CD8-positive, alpha-beta memory T cell (primary cell): Measurements from ENCODE around the gene PCDH10. TPM values are rescaled to one million over a fixed set of nuclear protein-coding genes. Genes with fewer than 3 reads are reported as not detected.
"Not testable (repeated sequence)": the region's sequence is repeated elsewhere in the genome, so short reads cannot be mapped to it uniquely, and the experiment has no call there.

Experiments used
- CTCF ChIA-PET: fragments of 350-600 bp; sonication (Branson Sonifier 250); formaldehyde crosslinking; loops from one replicate; lab custom pipeline; 2021; ENCODE audit warnings: antibody characterized with exemption; lab: Charles Lee
- POLR2A ChIA-PET: fragments of 350-600 bp; sonication (Branson Sonifier 250); formaldehyde crosslinking; loops from one replicate; lab custom pipeline; 2021; ENCODE audit warnings: antibody characterized with exemption; lab: Charles Lee
- DNase-seq, 5 donors: peaks; one replicate each; pipeline versions ENCODE4 v3.0.0 to v3.0.0-alpha.2; 2020 to 2022; ENCODE audit warnings: mixed read lengths in 1 of 5
- H3K27ac ChIP-seq: one replicate; pipeline ENCODE4 v1.7.0; 2013; ENCODE audit warnings: low read depth, mild to moderate bottlenecking, low read length, moderate library complexity
- H3K27me3 ChIP-seq: 2 replicates; pipeline ENCODE4 v1.7.0; 2013; ENCODE audit warnings: low read length, mild to moderate bottlenecking; ENCODE audit not compliant: insufficient read depth, poor library complexity, severe bottlenecking
- H3K36me3 ChIP-seq: 2 replicates; pipeline ENCODE4 v1.7.0; 2013; ENCODE audit warnings: mild to moderate bottlenecking, low read length, moderate library complexity; ENCODE audit not compliant: insufficient read depth
- H3K4me1 ChIP-seq: 2 replicates; pipeline ENCODE4 v1.7.0; 2013; ENCODE audit warnings: mild to moderate bottlenecking, low read length, moderate library complexity; ENCODE audit not compliant: insufficient read depth
- H3K4me3 ChIP-seq: 2 replicates; pipeline ENCODE4 v1.7.0; 2013; ENCODE audit warnings: mild to moderate bottlenecking, low read length
- H3K9me3 ChIP-seq: 2 replicates; pipeline ENCODE4 v1.7.0; 2013; ENCODE audit warnings: mild to moderate bottlenecking, low read length
- H3K27ac Mint-ChIP-seq, 8 donors: one replicate each; pipeline ENCODE4 v1.8.0; 2020 to 2021; ENCODE audit warnings: mixed read lengths in 8 of 8, mild to moderate bottlenecking in 6 of 8, inconsistent platforms in 3 of 8, moderate library complexity in 3 of 8
- H3K27me3 Mint-ChIP-seq, 2 donors: one replicate each; pipeline ENCODE4 v1.8.0; 2020 to 2021; ENCODE audit warnings: mixed read lengths in 2 of 2, mild to moderate bottlenecking in 1 of 2, moderate library complexity in 1 of 2
- H3K36me3 Mint-ChIP-seq, 3 donors: one replicate each; pipeline ENCODE4 v1.8.0; 2020 to 2021; ENCODE audit warnings: mixed read lengths in 3 of 3, inconsistent platforms in 1 of 3, mild to moderate bottlenecking in 1 of 3
- H3K4me1 Mint-ChIP-seq, 3 donors: one replicate each; pipeline ENCODE4 v1.8.0; 2020 to 2021; ENCODE audit warnings: mixed read lengths in 3 of 3, inconsistent platforms in 1 of 3, mild to moderate bottlenecking in 1 of 3
- H3K4me3 Mint-ChIP-seq, 7 donors: one replicate each; pipeline ENCODE4 v1.8.0; 2020 to 2021; ENCODE audit warnings: mixed read lengths in 7 of 7, mild to moderate bottlenecking in 6 of 7, moderate library complexity in 4 of 7, inconsistent platforms in 2 of 7
- H3K9me3 Mint-ChIP-seq, 5 donors: one replicate each; pipeline ENCODE4 v1.8.0; 2020 to 2022; ENCODE audit warnings: mixed read lengths in 5 of 5, mild to moderate bottlenecking in 3 of 5, moderate library complexity in 2 of 5, inconsistent platforms in 1 of 5
- polyA plus RNA-seq: library from polyadenylated mRNA; unstranded; fragments of 300-500 nt; fragmentation: Illumina TruSeq; gene quantifications from one replicate; pipeline ENCODE4 v1.2.3, GENCODE V29; 2021
- total RNA-seq, 2 experiments: library from RNA; stranded (reverse); gene quantifications; one replicate each; pipeline ENCODE4 v1.2.3, GENCODE V29; 2021

Gene PCDH10
- total and polyA plus RNA-seq, 3 experiments from 2014 or later: not detected

- ChIA-PET CTCF (no interaction called here), POLR2A (no interaction called here)
- Histone ChIP-seq H3K27me3 (no peaks in the 10 kb centered on the region), H3K9me3 (no peaks in the 10 kb centered on the region), H3K4me1 (no peaks in the 10 kb centered on the region), H3K27ac (no peak overlapping the region), H3K4me3 (no peak overlapping the region), H3K36me3 (no peaks in the 10 kb centered on the region)
- DNase-seq: no peak
- no peaks in the 10 kb centered on the region for H3K36me3 Mint-ChIP-seq
- H3K27me3 Mint-ChIP-seq: no peaks in the 10 kb centered on the region
- no peak overlapping the region for H3K4me3 Mint-ChIP-seq
- no peak overlapping the region for H3K27ac Mint-ChIP-seq
- H3K4me1 Mint-ChIP-seq: no peaks in the 10 kb centered on the region
- peaks cover 6 to 19% (median 9%) of the 10 kb centered on the region in 5 donors for H3K9me3 Mint-ChIP-seq
These were observed 59.7 kb downstream of the PCDH10 start for GRCh38 chr4:133208694-133209285.

- H3K27me3 Mint-ChIP-seq: no peaks in the 10 kb centered on the region
- Histone ChIP-seq H3K9me3 (no peaks in the 10 kb centered on the region), H3K27me3 (no peaks in the 10 kb centered on the region), H3K27ac (no peak overlapping the region), H3K4me3 (no peak overlapping the region), H3K36me3 (no peaks in the 10 kb centered on the region), H3K4me1 (no peaks in the 10 kb centered on the region)
- DNase-seq: no peak
- no peaks in the 10 kb centered on the region for H3K36me3 Mint-ChIP-seq
- H3K4me1 Mint-ChIP-seq: no peaks in the 10 kb centered on the region
- ChIA-PET CTCF (no interaction called here), POLR2A (no interaction called here)
- no peak overlapping the region for H3K27ac Mint-ChIP-seq
- H3K9me3 Mint-ChIP-seq: peaks cover 0 to 29% (median 3%) of the 10 kb centered on the region in 5 donors
- H3K4me3 Mint-ChIP-seq: no peak overlapping the region
These were observed 84.8 kb downstream of the PCDH10 start for GRCh38 chr4:133233922-133234321.

GRCh38 chr4:133240451-133240850 lies 91.4 kb downstream of the PCDH10 start:
- H3K27me3 Mint-ChIP-seq, H3K27ac Mint-ChIP-seq, DNase-seq, H3K4me3 Mint-ChIP-seq, POLR2A ChIA-PET, H3K27me3 ChIP-seq, CTCF ChIA-PET, H3K4me1 Mint-ChIP-seq, H3K36me3 Mint-ChIP-seq, H3K4me1 ChIP-seq, H3K27ac ChIP-seq, H3K9me3 ChIP-seq, H3K4me3 ChIP-seq, H3K36me3 ChIP-seq: not testable (repeated sequence)
- peaks cover 0 to 23% (median 6%) of the 10 kb centered on the region in 5 donors for H3K9me3 Mint-ChIP-seq
